HG03558 (cell line): Measurements from ENCODE around the gene ABCC10.
"Not testable (repeated sequence)": the region's sequence is repeated elsewhere in the genome, so short reads cannot be mapped to it uniquely, and the experiment has no call there.

ENCODE experiments used
- ATAC-seq: cut with Tn5 transposase; IDR thresholded peaks from one replicate; pipeline ENCODE4 v1.9.1; 2021; ENCODE audit warnings: moderate number of reproducible peaks; ENCODE audit not compliant: unreplicated experiment; ENCODE audit errors: extremely low read depth

The ABCC10 gene

GRCh38 chr6:43427406-43428111, at the start of gene ABCC10:
Gene ABCC10 (plus strand): TSS chr6:43427541. CDS start chr6:43427979, 438 bp downstream.
- ATAC-seq, result peak; percentile 91

- no peak for ATAC-seq
Observed at GRCh38 chr6:43377710-43378229, 49.6 kb upstream of the ABCC10 start.

- ATAC-seq, result no peak
Observed at GRCh38 chr6:43378631-43379030, 48.7 kb upstream of the ABCC10 start.

GRCh38 chr6:43380858-43381257, 46.5 kb upstream of the ABCC10 start:
- not testable (repeated sequence) for ATAC-seq

- ATAC-seq, result no peak
Observed at GRCh38 chr6:43383021-43383667, 44.2 kb upstream of the ABCC10 start.

- ATAC-seq, result no peak
Observed at GRCh38 chr6:43386492-43386891, 40.8 kb upstream of the ABCC10 start.

GRCh38 chr6:43389730-43390295, 37.5 kb upstream of the ABCC10 start:
- no peak for ATAC-seq

GRCh38 chr6:43390753-43391439, 36.4 kb upstream of the ABCC10 start:
- ATAC-seq, result not testable (repeated sequence)

GRCh38 chr6:43391440-43392031, 35.8 kb upstream of the ABCC10 start:
- no peak for ATAC-seq

GRCh38 chr6:43393133-43393532, 34.2 kb upstream of the ABCC10 start:
- ATAC-seq, result not testable (repeated sequence)

- no peak for ATAC-seq
Observed at GRCh38 chr6:43393602-43394001, 33.7 kb upstream of the ABCC10 start.

- ATAC-seq, result no peak
Observed at GRCh38 chr6:43394982-43395381, 32.4 kb upstream of the ABCC10 start.

- ATAC-seq, result no peak
Observed at GRCh38 chr6:43395776-43396175, 31.6 kb upstream of the ABCC10 start.

GRCh38 chr6:43396408-43397149, 30.8 kb upstream of the ABCC10 start:
- no peak for ATAC-seq

GRCh38 chr6:43399932-43400487, 27.3 kb upstream of the ABCC10 start:
- no peak for ATAC-seq

- no peak for ATAC-seq
Observed at GRCh38 chr6:43401730-43402129, 25.6 kb upstream of the ABCC10 start.

GRCh38 chr6:43402820-43403219, 24.5 kb upstream of the ABCC10 start:
- ATAC-seq, result no peak

GRCh38 chr6:43405354-43405753, 22.0 kb upstream of the ABCC10 start:
- ATAC-seq, result no peak

GRCh38 chr6:43407296-43407695, 20.0 kb upstream of the ABCC10 start:
- no peak for ATAC-seq
